ENCODE results near the gene NMRK2.
"Not testable (repeated sequence)": the region's sequence is repeated elsewhere in the genome, so short reads cannot be mapped to it uniquely, and the experiment has no call there.

NMRK2 gene

GRCh38 chr19:3938300-3938950 lies 5.6 kb downstream of the NMRK2 start:
- DNase-seq = not testable (repeated sequence)

- DNase-seq = peak; percentile 27
These were observed 10.0 kb downstream of the NMRK2 start for GRCh38 chr19:3942790-3943409.

GRCh38 chr19:3944018-3944721 lies 11.3 kb downstream of the NMRK2 start:
- no peak for DNase-seq

- DNase-seq = peak; percentile 47
These were observed 13.0 kb downstream of the NMRK2 start for GRCh38 chr19:3945838-3946237.

- DNase-seq = not testable (repeated sequence)
These were observed 14.6 kb downstream of the NMRK2 start for GRCh38 chr19:3947316-3947933.

- DNase-seq = no peak
These were observed 16.4 kb downstream of the NMRK2 start for GRCh38 chr19:3949294-3949693.

GRCh38 chr19:3949997-3950859 lies 17.4 kb downstream of the NMRK2 start:
- no peak for DNase-seq

GRCh38 chr19:3950871-3951861 lies 18.3 kb downstream of the NMRK2 start:
- DNase-seq = no peak

GRCh38 chr19:3952755-3953276 lies 19.9 kb downstream of the NMRK2 start:
- not testable (repeated sequence) for DNase-seq

- no peak for DNase-seq
These were observed 21.2 kb downstream of the NMRK2 start for GRCh38 chr19:3954107-3954506.

GRCh38 chr19:3955276-3955675 lies 22.4 kb downstream of the NMRK2 start:
- not testable (repeated sequence) for DNase-seq

- no peak for DNase-seq
These were observed 22.8 kb downstream of the NMRK2 start for GRCh38 chr19:3955688-3956087.

GRCh38 chr19:3958836-3959765 lies 26.2 kb downstream of the NMRK2 start:
- no peak for DNase-seq

GRCh38 chr19:3959766-3960131 lies 26.9 kb downstream of the NMRK2 start:
- no peak for DNase-seq

- no peak for DNase-seq
These were observed 28.1 kb downstream of the NMRK2 start for GRCh38 chr19:3961007-3961406.

GRCh38 chr19:3963458-3964255 lies 30.8 kb downstream of the NMRK2 start:
- DNase-seq = no peak

- DNase-seq = no peak
These were observed 31.7 kb downstream of the NMRK2 start for GRCh38 chr19:3964256-3965194.
